ENCODE measurements around the gene SSTR4.

Gene SSTR4

DNA sequence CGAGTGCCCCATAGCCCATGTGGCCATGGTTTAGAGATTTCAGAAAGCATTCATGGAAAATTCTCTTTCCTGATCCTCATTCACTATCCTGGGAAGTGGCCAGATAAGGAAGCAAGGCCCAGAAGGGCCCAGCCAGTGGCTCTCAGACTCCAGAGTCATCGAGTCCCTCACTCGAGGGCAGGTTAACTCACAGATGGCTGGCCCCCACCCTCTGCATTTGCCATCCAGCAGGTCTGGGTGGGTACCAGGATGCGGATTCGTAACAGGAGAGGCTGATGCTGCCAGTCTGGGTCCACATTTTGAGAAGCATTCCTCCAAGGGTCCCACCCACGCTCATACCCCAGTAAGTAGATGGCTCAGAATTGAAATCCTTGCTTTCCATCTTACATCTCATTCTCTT is 3.8 kb upstream of the SSTR4 start:
- TF ChIP-seq ZFP30 (CRISPR knock-in tag; IDR thresholded peaks at IDR 0.05) (no peak), OSR1 (CRISPR knock-in tag; IDR thresholded peaks at IDR 0.05) (no peak), CREB5 (CRISPR knock-in tag; IDR thresholded peaks at IDR 0.05; ENCODE audit: low read depth) (no peak), ISL1 (CRISPR knock-in tag; IDR thresholded peaks at IDR 0.05) (no peak), ARNTL (CRISPR knock-in tag; IDR thresholded peaks at IDR 0.05; ENCODE audit: borderline replicate concordance, low read depth) (no peak), ESRRG (CRISPR knock-in tag; IDR thresholded peaks at IDR 0.05) (no peak), SNAI2 (CRISPR knock-in tag; IDR thresholded peaks at IDR 0.05) (no peak)
- no peak for ATAC-seq

DNA sequence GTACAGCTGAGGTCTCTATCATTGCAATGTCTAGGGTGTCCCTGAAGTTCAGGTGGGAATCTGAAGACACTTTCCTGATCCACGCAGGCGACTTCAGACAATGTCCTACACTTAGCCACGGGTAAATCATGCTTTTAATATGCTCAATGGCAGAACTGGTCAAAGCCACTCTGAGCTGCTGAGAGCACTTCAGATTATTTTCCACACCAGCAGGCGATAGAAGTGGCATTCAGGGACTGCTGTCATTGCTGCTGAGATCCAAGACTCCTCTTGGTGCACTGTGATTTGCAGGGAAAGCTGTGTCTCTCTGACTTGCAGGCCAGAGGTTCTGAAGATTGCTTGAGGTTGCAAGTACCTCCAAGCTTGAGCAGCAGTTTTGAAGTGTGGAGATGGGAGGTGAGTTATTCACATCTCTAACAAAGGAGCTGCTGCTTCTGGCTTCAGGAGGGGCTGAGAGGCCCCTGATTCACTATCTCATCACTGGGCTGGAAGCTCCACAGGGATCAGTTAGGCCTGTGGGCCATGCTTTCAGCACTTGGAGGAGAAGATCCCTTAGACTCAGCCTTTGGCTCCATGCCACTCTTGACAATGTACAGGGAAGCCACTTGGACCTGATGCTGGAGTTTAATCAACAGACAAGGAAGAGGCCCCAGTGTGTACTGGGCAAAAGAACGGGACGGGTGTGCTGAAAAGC is 2.9 kb upstream of the SSTR4 start:
- TF ChIP-seq POU6F1 (CRISPR knock-in tag; IDR thresholded peaks at IDR 0.05; ENCODE audit: borderline replicate concordance, low read depth) (no peak), ZNF565 (CRISPR knock-in tag; conservative IDR thresholded peaks at IDR 0.05; ENCODE audit: low read depth) (no peak), PATZ1 (CRISPR knock-in tag; IDR thresholded peaks at IDR 0.05; ENCODE audit: borderline replicate concordance) (no peak), ZFP3 (CRISPR knock-in tag; IDR thresholded peaks at IDR 0.05) (no peak), ZNF8 (CRISPR knock-in tag; IDR thresholded peaks at IDR 0.05) (no peak), PPARA (CRISPR knock-in tag; IDR thresholded peaks at IDR 0.05; ENCODE audit: borderline replicate concordance) (no peak), TCF4 (CRISPR knock-in tag; IDR thresholded peaks at IDR 0.05; ENCODE audit: borderline replicate concordance) (no peak), CREB5 (CRISPR knock-in tag; IDR thresholded peaks at IDR 0.05; ENCODE audit: low read depth) (no peak), ZC3H10 (CRISPR knock-in tag; IDR thresholded peaks at IDR 0.05) (no peak)
- TF ChIP-seq, protein P1, sequence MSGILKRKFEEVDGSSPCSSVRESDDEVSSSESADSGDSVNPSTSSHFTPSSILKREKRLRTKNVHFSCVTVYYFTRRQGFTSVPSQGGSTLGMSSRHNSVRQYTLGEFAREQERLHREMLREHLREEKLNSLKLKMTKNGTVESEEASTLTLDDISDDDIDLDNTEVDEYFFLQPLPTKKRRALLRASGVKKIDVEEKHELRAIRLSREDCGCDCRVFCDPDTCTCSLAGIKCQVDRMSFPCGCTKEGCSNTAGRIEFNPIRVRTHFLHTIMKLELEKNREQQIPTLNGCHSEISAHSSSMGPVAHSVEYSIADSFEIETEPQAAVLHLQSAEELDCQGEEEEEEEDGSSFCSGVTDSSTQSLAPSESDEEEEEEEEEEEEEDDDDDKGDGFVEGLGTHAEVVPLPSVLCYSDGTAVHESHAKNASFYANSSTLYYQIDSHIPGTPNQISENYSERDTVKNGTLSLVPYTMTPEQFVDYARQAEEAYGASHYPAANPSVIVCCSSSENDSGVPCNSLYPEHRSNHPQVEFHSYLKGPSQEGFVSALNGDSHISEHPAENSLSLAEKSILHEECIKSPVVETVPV (CRISPR knock-in tag; IDR thresholded peaks at IDR 0.05), result no peak
- TF ChIP-seq, protein P2, sequence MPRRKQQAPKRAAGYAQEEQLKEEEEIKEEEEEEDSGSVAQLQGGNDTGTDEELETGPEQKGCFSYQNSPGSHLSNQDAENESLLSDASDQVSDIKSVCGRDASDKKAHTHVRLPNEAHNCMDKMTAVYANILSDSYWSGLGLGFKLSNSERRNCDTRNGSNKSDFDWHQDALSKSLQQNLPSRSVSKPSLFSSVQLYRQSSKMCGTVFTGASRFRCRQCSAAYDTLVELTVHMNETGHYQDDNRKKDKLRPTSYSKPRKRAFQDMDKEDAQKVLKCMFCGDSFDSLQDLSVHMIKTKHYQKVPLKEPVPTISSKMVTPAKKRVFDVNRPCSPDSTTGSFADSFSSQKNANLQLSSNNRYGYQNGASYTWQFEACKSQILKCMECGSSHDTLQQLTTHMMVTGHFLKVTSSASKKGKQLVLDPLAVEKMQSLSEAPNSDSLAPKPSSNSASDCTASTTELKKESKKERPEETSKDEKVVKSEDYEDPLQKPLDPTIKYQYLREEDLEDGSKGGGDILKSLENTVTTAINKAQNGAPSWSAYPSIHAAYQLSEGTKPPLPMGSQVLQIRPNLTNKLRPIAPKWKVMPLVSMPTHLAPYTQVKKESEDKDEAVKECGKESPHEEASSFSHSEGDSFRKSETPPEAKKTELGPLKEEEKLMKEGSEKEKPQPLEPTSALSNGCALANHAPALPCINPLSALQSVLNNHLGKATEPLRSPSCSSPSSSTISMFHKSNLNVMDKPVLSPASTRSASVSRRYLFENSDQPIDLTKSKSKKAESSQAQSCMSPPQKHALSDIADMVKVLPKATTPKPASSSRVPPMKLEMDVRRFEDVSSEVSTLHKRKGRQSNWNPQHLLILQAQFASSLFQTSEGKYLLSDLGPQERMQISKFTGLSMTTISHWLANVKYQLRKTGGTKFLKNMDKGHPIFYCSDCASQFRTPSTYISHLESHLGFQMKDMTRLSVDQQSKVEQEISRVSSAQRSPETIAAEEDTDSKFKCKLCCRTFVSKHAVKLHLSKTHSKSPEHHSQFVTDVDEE (CRISPR knock-in tag; IDR thresholded peaks at IDR 0.05), result no peak
- no peak for ATAC-seq

DNA sequence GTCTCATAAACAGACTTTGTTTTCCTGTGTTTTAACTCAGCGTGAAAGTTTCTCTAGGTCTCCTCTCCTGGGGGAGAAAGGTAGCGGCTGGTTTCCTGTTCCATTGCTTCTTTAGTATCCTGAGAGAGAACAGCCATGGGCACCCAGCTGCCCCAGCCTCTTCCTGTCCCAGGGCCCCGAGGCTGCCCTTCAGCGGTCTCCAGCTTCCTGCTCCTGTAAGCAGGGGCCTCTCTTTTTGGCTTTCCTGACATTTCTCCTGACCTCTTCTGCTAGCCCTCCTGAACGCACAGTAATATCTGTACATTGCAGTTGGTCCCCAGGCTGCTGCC is 2.4 kb upstream of the SSTR4 start:
- TF ChIP-seq ARNTL (CRISPR knock-in tag; IDR thresholded peaks at IDR 0.05; ENCODE audit: borderline replicate concordance, low read depth) (no peak), TOX (CRISPR knock-in tag; IDR thresholded peaks at IDR 0.05; ENCODE audit: borderline replicate concordance) (no peak), POU6F1 (CRISPR knock-in tag; IDR thresholded peaks at IDR 0.05; ENCODE audit: borderline replicate concordance, low read depth) (no peak), RARB (CRISPR knock-in tag; IDR thresholded peaks at IDR 0.05) (no peak)
- no peak for ATAC-seq
